SK-N-SH (cell line): ENCODE results near the gene KCTD19. TPM values are rescaled to one million over a fixed set of nuclear protein-coding genes. Genes with fewer than 3 reads are reported as not detected.
"Not testable (repeated sequence)": the region's sequence is repeated elsewhere in the genome, so short reads cannot be mapped to it uniquely, and the experiment has no call there.

Source experiments
- CTCF ChIA-PET: fragments of 300-600, 350-600 bp; formaldehyde crosslinking; extraction: SDS; loops from one replicate; lab custom pipeline; 2021; lab: Yijun Ruan, JAX
- POLR2A ChIA-PET: fragments of 350-600 bp; sonication (Branson Sonifier 250); formaldehyde crosslinking; extraction: SDS; loops from one replicate; lab custom pipeline; 2020; ENCODE audit warnings: antibody characterized with exemption, inconsistent platforms; lab: Yijun Ruan, JAX
- DNase-seq: peaks from one replicate; pipeline ENCODE4 v3.0.0; 2012
- H2AFZ ChIP-seq: fragments of 200-600 bp; sonication (generic); 2 replicates; pipeline ENCODE4 v1.8.1; 2016; ENCODE audit warnings: antibody characterized with exemption, mild to moderate bottlenecking, low read depth
- H3F3A ChIP-seq: fragments of 200-600 bp; sonication (generic); replicated peaks from 2 replicates; pipeline ENCODE3; 2016; ENCODE audit warnings: antibody characterized with exemption, mild to moderate bottlenecking; ENCODE audit not compliant: insufficient read depth
- H3K27ac ChIP-seq, 2 experiments: fragments of 200-500 bp in 1 of 2; fragments of 200-600 bp in 1 of 2; sonication (Bioruptor generic) in 1 of 2; sonication (generic), shearing (Covaris generic) in 1 of 2; 2 replicates each; pipeline versions ENCODE4 v1.5.1 to v1.6.1; 2014 to 2016; ENCODE audit warnings: low read depth in 2 of 2, inconsistent platforms in 1 of 2, low read length in 1 of 2, mild to moderate bottlenecking in 1 of 2, mixed read lengths in 1 of 2
- H3K27me3 ChIP-seq: fragments of 200-600 bp; sonication (generic), shearing (Covaris generic); 2 replicates; pipeline ENCODE4 v1.6.1; 2016; ENCODE audit warnings: mixed run types; ENCODE audit not compliant: insufficient read depth
- H3K36me3 ChIP-seq, 2 experiments: fragments of 200-500 bp in 1 of 2; fragments of 200-600 bp in 1 of 2; sonication (Bioruptor generic) in 1 of 2; sonication (generic) in 1 of 2; replicated peaks in 1 of 2; 2 replicates each; pipeline versions ENCODE3 to v1.5.1; 2014 to 2016; ENCODE audit warnings: low read length in 1 of 2, mild to moderate bottlenecking in 1 of 2; ENCODE audit not compliant: insufficient read depth in 2 of 2, control insufficient read depth in 1 of 2
- H3K4me1 ChIP-seq, 2 experiments: fragments of 200-500 bp in 1 of 2; fragments of 200-600 bp in 1 of 2; sonication (Bioruptor generic) in 1 of 2; sonication (generic), shearing (Covaris generic) in 1 of 2; 2 replicates each; pipeline versions ENCODE4 v1.5.1 to v1.6.1; 2014 to 2016; ENCODE audit warnings: low read depth in 1 of 2, low read length in 1 of 2, mixed run types in 1 of 2; ENCODE audit not compliant: insufficient read depth in 2 of 2, control insufficient read depth in 1 of 2
- H3K4me2 ChIP-seq: fragments of 200-600 bp; sonication (generic), shearing (Covaris generic); 2 replicates; pipeline ENCODE4 v1.6.1; 2017; ENCODE audit warnings: mixed run types
- H3K4me3 ChIP-seq, 2 experiments: fragments of 200-500 bp in 1 of 2; fragments of 200-600 bp in 1 of 2; sonication (Bioruptor generic) in 1 of 2; sonication (generic), shearing (Covaris generic) in 1 of 2; 2 replicates each; pipeline versions ENCODE4 v1.5.1 to v1.8.1; 2014 to 2016; ENCODE audit warnings: low read depth in 2 of 2, inconsistent platforms in 1 of 2, low read length in 1 of 2, mild to moderate bottlenecking in 1 of 2, mixed read lengths in 1 of 2, moderate library complexity in 1 of 2
- H3K79me2 ChIP-seq: fragments of 200-600 bp; sonication (generic); 2 replicates; pipeline ENCODE4 v1.8.1; 2017; ENCODE audit warnings: mild to moderate bottlenecking; ENCODE audit not compliant: insufficient read depth
- H3K9ac ChIP-seq: fragments of 200-600 bp; sonication (generic); 2 replicates; pipeline ENCODE4 v1.6.1; 2017; ENCODE audit warnings: mixed run types
- H3K9me2 ChIP-seq: fragments of 200-600 bp; sonication (generic); 2 replicates; pipeline ENCODE4 v1.6.1; 2017; ENCODE audit warnings: mixed run types
- H3K9me3 ChIP-seq: fragments of 200-600 bp; sonication (generic); 2 replicates; pipeline ENCODE4 v1.6.1; 2017; ENCODE audit warnings: mixed run types, mild to moderate bottlenecking, moderate library complexity
- H4K20me1 ChIP-seq: fragments of 200-600 bp; sonication (generic); 2 replicates; pipeline ENCODE4 v1.6.1; 2017; ENCODE audit warnings: mild to moderate bottlenecking, mixed run types; ENCODE audit not compliant: insufficient read depth
- FOXM1 ChIP-seq: IDR thresholded peaks from 2 replicates; pipeline ENCODE4 v1.4.0; 2012; ENCODE audit warnings: low read depth, mild to moderate bottlenecking
- NRF1 ChIP-seq: IDR thresholded peaks from 2 replicates; pipeline ENCODE4 v1.6.1; 2012; ENCODE audit warnings: low read depth, mild to moderate bottlenecking, low read length
- RAD21 ChIP-seq: IDR thresholded peaks from 2 replicates; pipeline ENCODE4 v1.6.1; 2012; ENCODE audit warnings: mild to moderate bottlenecking, low read length
- SMC3 ChIP-seq: IDR thresholded peaks from 2 replicates; pipeline ENCODE4 v1.6.1; 2012; ENCODE audit warnings: low read depth, low read length, improper control_type of control experiment
- YY1 ChIP-seq: IDR thresholded peaks from 2 replicates; pipeline ENCODE4 v1.4.0; 2012; ENCODE audit warnings: low read depth, mild to moderate bottlenecking
- WGBS: methylation state at CpG from one replicate; pipeline ENCODE4 v1.1.6; 2017; ENCODE audit warnings: low lambda C conversion rate; 5-methylcytosine and 5-hydroxymethylcytosine counted together
- polyA plus RNA-seq, 3 experiments: library from polyadenylated mRNA; depleted of rRNA; stranded (reverse); fragments of >200 nt; gene quantifications; 2 replicates each; pipeline ENCODE4 v1.2.3, GENCODE V29; 2012
- TF ChIP-seq, protein P1 (sequence below): fragments of 200-600 bp; sonication (generic); IDR thresholded peaks from 2 replicates; pipeline ENCODE4 v1.6.1; 2017; ENCODE audit warnings: antibody characterized with exemption, mild to moderate bottlenecking, moderate library complexity

The KCTD19 gene
- 1.8 and 1.9 TPM in 2 replicates for polyA plus RNA-seq (2012; rRNA removed)
- polyA plus RNA-seq (2012; cell fraction: cytosol; rRNA removed), result 0.41 and 0.49 TPM in 2 replicates
- polyA plus RNA-seq (2012; cell fraction: nucleus; rRNA removed), result 9.1 and 10.8 TPM in 2 replicates

DNA sequence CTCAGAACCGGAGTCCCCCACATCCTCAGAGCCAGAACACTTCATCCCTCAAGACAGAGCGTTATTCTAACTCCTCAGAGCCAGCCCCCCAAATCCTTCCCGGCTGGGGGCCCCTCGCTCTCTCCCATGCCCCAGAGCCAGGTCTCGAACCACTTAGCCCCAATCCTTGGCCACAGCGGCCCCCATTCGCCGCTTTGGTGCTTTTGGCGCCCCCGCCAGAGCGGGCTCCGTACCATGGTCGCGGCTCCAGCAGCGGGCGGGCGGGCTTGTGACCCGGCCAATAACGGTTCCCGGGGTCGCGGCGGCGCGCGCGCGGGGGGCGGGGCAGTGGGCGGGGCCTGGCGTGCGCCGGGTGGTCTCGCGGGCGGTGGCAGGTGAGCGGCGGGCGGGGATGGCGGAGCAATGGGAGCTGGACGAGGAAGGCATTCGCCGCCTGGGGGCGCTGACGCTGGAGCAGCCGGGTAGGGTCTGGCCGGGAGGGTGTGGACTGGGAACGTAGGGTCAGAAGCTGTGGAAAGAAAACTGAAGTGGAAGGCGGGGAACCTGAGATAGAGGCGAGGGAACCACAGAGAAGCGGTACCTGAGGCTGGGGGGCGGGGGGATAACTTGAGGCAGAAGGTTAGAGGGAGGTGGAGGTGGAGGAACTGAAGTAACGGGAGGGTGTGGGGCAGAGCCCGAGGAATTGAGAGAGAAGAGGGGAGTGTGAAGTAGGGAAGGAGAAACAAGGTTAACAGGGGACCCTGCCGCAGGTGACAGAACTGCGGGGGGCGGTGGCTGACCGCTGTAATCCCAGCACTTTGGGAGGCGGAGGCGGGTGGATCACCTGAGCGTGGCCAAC lies at the start of gene KCTD19, which contains the start of gene LRRC36:
TSS of gene KCTD19 (minus strand) at position 270 of the 838 bp plus-strand sequence. CDS start at position 236, 34 bp downstream.
TSS of gene LRRC36 (plus strand) at position 344 of the 838 bp plus-strand sequence. CDS start at position 392, 48 bp downstream.
- CTCF ChIA-PET, result interaction anchor here (0.5 to 3.1 kb wide), 46 partner anchors 9 to 524 kb away, joined by 3 to 26 read pairs (median 4); partner anchors contain the start of genes ELMO3, SLC9A5, TPPP3 and ZDHHC1
- peak; percentile 98 for DNase-seq
- H2AFZ ChIP-seq, result peak within 1 kb of the TSS; percentile 97
- H3K9me2 ChIP-seq, result no peaks in the 10 kb centered on the region
- 19% methylated on average over 51 of the region's 61 CpGs for WGBS
- TF ChIP-seq, protein P1, sequence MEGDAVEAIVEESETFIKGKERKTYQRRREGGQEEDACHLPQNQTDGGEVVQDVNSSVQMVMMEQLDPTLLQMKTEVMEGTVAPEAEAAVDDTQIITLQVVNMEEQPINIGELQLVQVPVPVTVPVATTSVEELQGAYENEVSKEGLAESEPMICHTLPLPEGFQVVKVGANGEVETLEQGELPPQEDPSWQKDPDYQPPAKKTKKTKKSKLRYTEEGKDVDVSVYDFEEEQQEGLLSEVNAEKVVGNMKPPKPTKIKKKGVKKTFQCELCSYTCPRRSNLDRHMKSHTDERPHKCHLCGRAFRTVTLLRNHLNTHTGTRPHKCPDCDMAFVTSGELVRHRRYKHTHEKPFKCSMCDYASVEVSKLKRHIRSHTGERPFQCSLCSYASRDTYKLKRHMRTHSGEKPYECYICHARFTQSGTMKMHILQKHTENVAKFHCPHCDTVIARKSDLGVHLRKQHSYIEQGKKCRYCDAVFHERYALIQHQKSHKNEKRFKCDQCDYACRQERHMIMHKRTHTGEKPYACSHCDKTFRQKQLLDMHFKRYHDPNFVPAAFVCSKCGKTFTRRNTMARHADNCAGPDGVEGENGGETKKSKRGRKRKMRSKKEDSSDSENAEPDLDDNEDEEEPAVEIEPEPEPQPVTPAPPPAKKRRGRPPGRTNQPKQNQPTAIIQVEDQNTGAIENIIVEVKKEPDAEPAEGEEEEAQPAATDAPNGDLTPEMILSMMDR, result peak; percentile 59
- TF ChIP-seq FOXM1 (no peak), YY1 (no peak), SMC3 (peak; percentile 31; the same call in 1 of the 2 replicates), NRF1 (peak; percentile 51; the same call in 1 of the 2 replicates), RAD21 (peak; percentile 50)
- TF ChIP-seq, all 33 proteins: peak for 4
- peak within 1 kb of the TSS; percentile 58 to 70 for H3K4me3 ChIP-seq
- H3K27ac ChIP-seq, result peak within 1 kb of the TSS in 1 of 2 experiments; percentile 29; a peak in 1 of 4 replicates
- H3K79me2 ChIP-seq, result no peaks in the 10 kb centered on the region
- peaks cover 0 to 6% of the 10 kb centered on the region in 2 experiments; a peak in 1 of 4 replicates for H3K4me1 ChIP-seq
- H3F3A ChIP-seq, result peaks cover 23% of the 10 kb centered on the region
- no peaks in the 10 kb centered on the region for H3K27me3 ChIP-seq
- peak within 1 kb of the TSS; percentile 72 for H3K9ac ChIP-seq
- POLR2A ChIA-PET, result interaction anchor here (1.0 to 1.4 kb wide), 2 partner anchors 78 to 155 kb away, joined by 3 to 4 read pairs; partner anchors contain the start of genes ATP6V0D1 and SLC9A5
- no peaks in the 10 kb centered on the region for H3K36me3 ChIP-seq
- H3K4me2 ChIP-seq, result peak within 1 kb of the TSS; percentile 88
- H3K9me3 ChIP-seq, result no peaks in the 10 kb centered on the region
- H4K20me1 ChIP-seq, result no peaks in the 10 kb centered on the region

GRCh38 chr16:67376012-67376411 lies 49.5 kb upstream of the KCTD19 start:
- H3K79me2 ChIP-seq, H3K4me1 ChIP-seq, H4K20me1 ChIP-seq, DNase-seq, H3K4me3 ChIP-seq, H3K36me3 ChIP-seq, H3K27me3 ChIP-seq, H3K4me2 ChIP-seq, H3K9ac ChIP-seq, H3K27ac ChIP-seq, H3K9me2 ChIP-seq, POLR2A ChIA-PET, H3F3A ChIP-seq, H3K9me3 ChIP-seq: not testable (repeated sequence)
- WGBS, result 84% methylated on average over 11 of the region's 11 CpGs
- 0 out of 2 replicates have a peak overlapping the region, but pooled peaks have one; percentile 11 for H2AFZ ChIP-seq
- CTCF ChIA-PET, result interaction anchor here (2.8 kb wide), 1 partner anchor 89 kb away, joined by 18 read pairs; no protein-coding TSS in a partner anchor
